Measurements from ENCODE around the gene OSBPL3.

The OSBPL3 gene

DNA sequence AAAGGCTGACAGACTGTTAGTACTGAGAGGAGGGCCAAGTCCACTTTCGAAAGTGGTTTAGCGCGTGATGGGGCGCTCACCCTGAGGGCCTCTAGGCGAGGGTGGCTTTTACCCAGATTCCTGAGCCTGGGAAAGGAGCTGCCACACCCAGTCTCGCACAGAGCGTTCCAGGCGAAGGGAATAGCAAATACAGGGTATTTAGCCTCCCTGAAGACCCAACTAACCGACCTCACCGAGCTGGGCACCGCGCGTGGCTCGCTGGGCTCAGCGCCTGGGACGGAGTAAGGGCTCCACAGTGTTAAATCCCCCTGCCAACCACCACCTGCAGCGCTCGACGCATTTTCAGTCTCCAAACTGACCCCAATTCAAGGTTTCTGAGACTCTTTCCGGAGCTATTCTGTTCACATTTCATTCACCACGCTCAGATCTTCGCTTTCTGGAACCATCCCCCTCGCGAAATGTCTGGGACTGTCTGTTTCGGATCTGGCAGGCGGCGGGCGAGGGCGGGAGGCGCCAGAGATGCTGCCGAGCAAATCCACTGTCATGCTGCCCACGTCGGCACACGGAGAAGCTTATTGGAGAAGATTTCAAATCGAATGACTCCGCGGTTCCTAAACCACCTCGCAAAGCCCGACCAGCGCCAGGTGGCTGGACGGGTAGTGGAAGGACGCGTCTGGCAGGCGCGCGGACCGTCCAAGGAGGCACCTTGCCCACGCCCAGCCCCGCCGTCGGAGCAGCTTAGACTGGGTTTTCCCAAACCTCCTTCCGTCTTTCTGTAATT lies 1.4 kb upstream of the OSBPL3 start:
- ChIA-PET CTCF (interaction anchor here (0.8 to 7.8 kb wide), 21 partner anchors 9 to 171 kb away, joined by 3 to 60 read pairs (median 3); no protein-coding TSS in a partner anchor), POLR2A (interaction anchor here (0.7 to 3.7 kb wide), 5 partner anchors 11 to 144 kb away, joined by 3 to 17 read pairs (median 4); partner anchors contain the start of gene CYCS)
- peak; percentile 43 for DNase-seq (ENCODE audit: extremely low spot score)
- TF ChIP-seq, protein P1, sequence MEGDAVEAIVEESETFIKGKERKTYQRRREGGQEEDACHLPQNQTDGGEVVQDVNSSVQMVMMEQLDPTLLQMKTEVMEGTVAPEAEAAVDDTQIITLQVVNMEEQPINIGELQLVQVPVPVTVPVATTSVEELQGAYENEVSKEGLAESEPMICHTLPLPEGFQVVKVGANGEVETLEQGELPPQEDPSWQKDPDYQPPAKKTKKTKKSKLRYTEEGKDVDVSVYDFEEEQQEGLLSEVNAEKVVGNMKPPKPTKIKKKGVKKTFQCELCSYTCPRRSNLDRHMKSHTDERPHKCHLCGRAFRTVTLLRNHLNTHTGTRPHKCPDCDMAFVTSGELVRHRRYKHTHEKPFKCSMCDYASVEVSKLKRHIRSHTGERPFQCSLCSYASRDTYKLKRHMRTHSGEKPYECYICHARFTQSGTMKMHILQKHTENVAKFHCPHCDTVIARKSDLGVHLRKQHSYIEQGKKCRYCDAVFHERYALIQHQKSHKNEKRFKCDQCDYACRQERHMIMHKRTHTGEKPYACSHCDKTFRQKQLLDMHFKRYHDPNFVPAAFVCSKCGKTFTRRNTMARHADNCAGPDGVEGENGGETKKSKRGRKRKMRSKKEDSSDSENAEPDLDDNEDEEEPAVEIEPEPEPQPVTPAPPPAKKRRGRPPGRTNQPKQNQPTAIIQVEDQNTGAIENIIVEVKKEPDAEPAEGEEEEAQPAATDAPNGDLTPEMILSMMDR (IDR thresholded peaks at IDR 0.05; ENCODE audit: control extremely low read depth, extremely low read depth, low read depth, missing control alignments), result no peak

DNA sequence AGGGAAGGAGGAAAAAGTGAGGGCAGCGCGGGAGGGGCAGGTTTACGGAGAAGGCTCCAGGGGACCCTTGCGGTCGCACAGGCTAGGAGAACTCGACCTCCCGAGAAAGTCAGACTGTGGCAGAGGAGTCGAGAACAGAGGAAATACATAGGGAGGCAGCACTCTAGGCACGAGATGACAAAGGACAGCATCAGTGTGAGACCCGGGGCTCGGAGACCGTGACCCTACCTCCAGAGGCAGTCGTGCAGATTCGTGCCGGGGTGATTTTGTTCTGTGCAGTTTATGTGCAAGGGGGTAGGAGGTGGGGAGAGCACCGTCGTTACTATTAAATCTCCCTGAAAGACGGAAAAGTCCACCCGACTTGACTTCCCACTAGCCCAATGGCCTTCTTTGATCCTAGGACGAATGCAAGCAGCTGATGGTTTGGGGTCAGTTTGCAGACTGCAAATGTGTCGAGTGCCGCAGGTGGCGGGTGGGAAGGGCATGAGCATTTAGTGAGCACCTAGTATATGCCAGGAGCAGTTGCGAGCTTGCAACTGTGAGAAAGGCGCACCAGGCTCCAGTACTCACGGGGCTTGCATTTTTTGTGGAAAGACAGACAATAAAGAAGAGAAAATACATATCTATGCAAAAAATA lies 674 bp upstream of the OSBPL3 start:
- ChIA-PET POLR2A (interaction anchor here (1.4 to 3.7 kb wide), 2 partner anchors 114 to 144 kb away, joined by 3 to 17 read pairs; partner anchors contain the start of gene CYCS), CTCF (interaction anchor here (0.9 to 7.8 kb wide), 20 partner anchors 9 to 168 kb away, joined by 3 to 69 read pairs (median 10); no protein-coding TSS in a partner anchor)
- TF ChIP-seq, protein P1 (IDR thresholded peaks at IDR 0.05; ENCODE audit: control extremely low read depth, extremely low read depth, low read depth, missing control alignments), result no peak
- DNase-seq (ENCODE audit: extremely low spot score), result peak; percentile 58

DNA sequence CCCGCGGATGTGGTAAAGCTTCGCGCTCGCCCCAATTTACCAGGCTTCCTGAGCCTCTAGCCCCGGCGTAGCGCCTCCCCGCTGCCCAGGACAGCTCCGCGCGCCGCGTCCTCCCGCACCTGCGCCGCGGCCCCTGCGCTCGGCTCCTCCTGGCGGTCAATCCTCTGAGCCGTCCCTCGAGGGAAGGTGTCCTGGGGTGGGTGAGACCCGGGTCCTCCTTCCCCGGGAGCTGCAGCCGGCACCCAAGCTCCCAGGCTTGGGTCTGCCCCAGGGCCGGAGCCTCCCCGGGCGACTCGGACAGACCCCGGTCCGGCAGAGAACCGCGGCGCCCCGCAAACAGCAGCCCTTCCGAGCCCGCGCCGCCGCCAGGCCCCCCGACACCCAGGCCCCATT lies 512 bp downstream of the OSBPL3 start:
- TF ChIP-seq, protein P1 (IDR thresholded peaks at IDR 0.05; ENCODE audit: control extremely low read depth, extremely low read depth, low read depth, missing control alignments), result peak; percentile 71
- peak; percentile 75 for DNase-seq (ENCODE audit: extremely low spot score)
- CTCF ChIA-PET, result interaction anchor here (0.7 to 7.8 kb wide), 36 partner anchors 9 to 264 kb away, joined by 3 to 69 read pairs (median 5); no protein-coding TSS in a partner anchor
- POLR2A ChIA-PET, result interaction anchor here (0.6 to 3.7 kb wide), 6 partner anchors 9 to 159 kb away, joined by 3 to 17 read pairs (median 4); partner anchors contain the start of gene CYCS

DNA sequence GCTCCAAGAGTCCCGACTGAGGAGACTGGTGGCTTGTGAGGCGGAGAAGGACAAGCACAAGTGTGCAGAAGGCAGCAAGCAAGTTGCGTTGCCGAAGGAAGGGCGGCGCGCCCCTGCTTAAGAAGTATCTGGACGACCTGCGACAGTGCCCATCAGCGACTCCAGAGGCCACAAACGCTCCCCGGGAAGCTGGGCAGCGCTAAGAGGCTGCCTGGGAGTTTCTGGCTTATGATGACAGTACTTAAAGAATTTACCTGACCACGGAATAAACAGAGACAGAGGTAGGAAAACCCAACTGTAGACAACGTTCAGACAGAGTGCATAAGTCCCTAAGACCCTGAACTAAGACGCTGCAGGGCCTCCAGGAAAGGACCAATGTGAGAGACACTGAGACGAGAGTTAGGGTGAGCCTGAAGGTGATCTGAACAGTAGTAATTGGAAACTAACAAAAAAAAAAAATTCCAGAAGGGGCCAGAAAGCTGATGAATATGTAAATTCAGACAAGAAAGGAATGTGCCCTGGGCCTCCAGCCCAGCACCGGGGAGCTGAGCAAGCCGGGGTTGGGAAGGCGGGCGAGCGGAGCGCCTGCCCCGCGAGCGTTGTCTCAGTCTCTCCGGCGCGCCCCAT lies 1.0 kb downstream of the OSBPL3 start:
- POLR2A ChIA-PET, result interaction anchor here (0.6 to 3.7 kb wide), 6 partner anchors 9 to 158 kb away, joined by 3 to 17 read pairs (median 4); partner anchors contain the start of gene CYCS
- CTCF ChIA-PET, result interaction anchor here (0.7 to 7.8 kb wide), 35 partner anchors 8 to 263 kb away, joined by 3 to 69 read pairs (median 5); no protein-coding TSS in a partner anchor
- TF ChIP-seq, protein P1 (IDR thresholded peaks at IDR 0.05; ENCODE audit: control extremely low read depth, extremely low read depth, low read depth, missing control alignments), result no peak
- DNase-seq (ENCODE audit: extremely low spot score), result no peak

DNA sequence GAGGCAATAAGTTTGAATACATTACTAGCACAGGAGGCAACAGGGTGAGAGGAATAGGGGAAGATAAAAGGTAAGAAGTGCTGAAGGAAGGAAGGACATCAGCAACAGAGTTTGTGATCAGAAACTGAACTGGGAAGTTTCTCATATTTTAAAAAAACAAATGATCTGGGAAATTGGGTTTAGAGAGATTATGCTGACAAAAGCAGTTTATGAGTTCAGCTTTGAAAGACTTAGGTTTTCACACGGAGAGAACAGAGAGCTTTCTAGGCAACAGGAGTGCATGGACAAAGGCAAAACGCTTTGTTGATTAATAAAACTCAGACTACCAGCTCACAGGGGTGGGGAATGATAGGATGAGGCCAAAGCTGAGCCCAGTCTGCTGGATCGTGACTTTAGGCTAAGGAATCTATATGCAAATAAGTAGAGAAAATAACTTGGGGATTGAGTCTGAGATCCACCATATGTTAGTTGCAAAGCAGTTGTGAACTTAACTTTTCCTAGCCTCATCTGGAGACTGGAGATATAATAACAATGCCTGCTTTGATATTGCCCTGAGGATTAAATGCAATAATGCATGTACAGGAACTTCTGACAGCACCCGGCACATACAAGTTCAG lies 4.2 kb downstream of the OSBPL3 start:
- TF ChIP-seq, protein P1 (IDR thresholded peaks at IDR 0.05; ENCODE audit: control extremely low read depth, extremely low read depth, low read depth, missing control alignments), result no peak
- POLR2A ChIA-PET, result no interaction called here
- CTCF ChIA-PET, result interaction anchor here (7.8 kb wide), 1 partner anchor 118 kb away, joined by 60 read pairs; no protein-coding TSS in a partner anchor
- no peak for DNase-seq (ENCODE audit: extremely low spot score)

Data from GM10248 (cell line).